ENCODE results near the gene DOCK4.

Gene DOCK4

GRCh38 chr7:112160130-112160770, 45.9 kb downstream of the DOCK4 start:
- H3K27ac Mint-ChIP-seq (ENCODE audit: low read depth): no peak overlapping the region
- no peaks in the 10 kb centered on the region for H3K4me1 Mint-ChIP-seq
- peaks cover 40% of the 10 kb centered on the region for H3K27me3 Mint-ChIP-seq
- no peaks in the 10 kb centered on the region for H3K9me3 Mint-ChIP-seq
- no peaks in the 10 kb centered on the region for H3K36me3 Mint-ChIP-seq (ENCODE audit: insufficient read depth)
- H3K4me3 Mint-ChIP-seq: no peak overlapping the region
- no peak for DNase-seq (ENCODE audit: low spot score in 2 of 2)
- ATAC-seq (replicated peaks; ENCODE audit: extremely low read depth, poor library complexity, severe bottlenecking): no peak

GRCh38 chr7:112159351-112159750, 46.8 kb downstream of the DOCK4 start:
- Mint-ChIP-seq H3K27me3 (peaks cover 49% of the 10 kb centered on the region), H3K4me3 (no peak overlapping the region), H3K36me3 (ENCODE audit: insufficient read depth) (no peaks in the 10 kb centered on the region), H3K27ac (ENCODE audit: low read depth) (no peak overlapping the region), H3K4me1 (no peaks in the 10 kb centered on the region), H3K9me3 (no peaks in the 10 kb centered on the region)
- no peak for ATAC-seq (replicated peaks; ENCODE audit: extremely low read depth, poor library complexity, severe bottlenecking)
- no peak for DNase-seq (ENCODE audit: low spot score in 2 of 2)

GRCh38 chr7:112157072-112157471, 49.1 kb downstream of the DOCK4 start:
- no peaks in the 10 kb centered on the region for H3K9me3 Mint-ChIP-seq
- H3K4me1 Mint-ChIP-seq: no peaks in the 10 kb centered on the region
- H3K27ac Mint-ChIP-seq (ENCODE audit: low read depth): no peak overlapping the region
- H3K27me3 Mint-ChIP-seq: peaks cover 44% of the 10 kb centered on the region
- DNase-seq (ENCODE audit: low spot score in 2 of 2) (no peak), ATAC-seq (replicated peaks; ENCODE audit: extremely low read depth, poor library complexity, severe bottlenecking) (no peak)
- H3K36me3 Mint-ChIP-seq (ENCODE audit: insufficient read depth): no peaks in the 10 kb centered on the region
- H3K4me3 Mint-ChIP-seq: no peak overlapping the region

- DNase-seq (ENCODE audit: low spot score in 2 of 2) (no peak), ATAC-seq (replicated peaks; ENCODE audit: extremely low read depth, poor library complexity, severe bottlenecking) (no peak)
- Mint-ChIP-seq H3K27ac (ENCODE audit: low read depth) (no peak overlapping the region), H3K4me1 (no peaks in the 10 kb centered on the region), H3K4me3 (no peak overlapping the region), H3K9me3 (no peaks in the 10 kb centered on the region), H3K36me3 (ENCODE audit: insufficient read depth) (no peaks in the 10 kb centered on the region), H3K27me3 (peaks cover 50% of the 10 kb centered on the region)
Observed at GRCh38 chr7:112156412-112156811, 49.8 kb downstream of the DOCK4 start.

GRCh38 chr7:112154690-112155089, 51.5 kb downstream of the DOCK4 start:
- no peak for ATAC-seq (replicated peaks; ENCODE audit: extremely low read depth, poor library complexity, severe bottlenecking)
- Mint-ChIP-seq H3K4me3 (no peak overlapping the region), H3K36me3 (ENCODE audit: insufficient read depth) (no peaks in the 10 kb centered on the region), H3K4me1 (no peaks in the 10 kb centered on the region), H3K9me3 (no peaks in the 10 kb centered on the region), H3K27ac (ENCODE audit: low read depth) (no peak overlapping the region), H3K27me3 (peaks cover 62% of the 10 kb centered on the region)
- DNase-seq (ENCODE audit: low spot score in 2 of 2): no peak

GRCh38 chr7:112152186-112152585, 54.0 kb downstream of the DOCK4 start:
- ATAC-seq (replicated peaks; ENCODE audit: extremely low read depth, poor library complexity, severe bottlenecking): no peak

GRCh38 chr7:112150823-112151641, 55.2 kb downstream of the DOCK4 start:
- H3K9me3 Mint-ChIP-seq: no peaks in the 10 kb centered on the region
- DNase-seq (ENCODE audit: low spot score in 2 of 2) (no peak), ATAC-seq (replicated peaks; ENCODE audit: extremely low read depth, poor library complexity, severe bottlenecking) (no peak)
- no peaks in the 10 kb centered on the region for H3K4me1 Mint-ChIP-seq
- peaks cover 72% of the 10 kb centered on the region for H3K27me3 Mint-ChIP-seq
- H3K4me3 Mint-ChIP-seq: no peak overlapping the region
- H3K36me3 Mint-ChIP-seq (ENCODE audit: insufficient read depth): no peaks in the 10 kb centered on the region
- H3K27ac Mint-ChIP-seq (ENCODE audit: low read depth): no peak overlapping the region

More at GRCh38 chr7:112152186-112152585, 54.0 kb downstream of the DOCK4 start:
- H3K27ac Mint-ChIP-seq (ENCODE audit: low read depth): no peak overlapping the region
- H3K27me3 Mint-ChIP-seq: peaks cover 77% of the 10 kb centered on the region
- no peaks in the 10 kb centered on the region for H3K9me3 Mint-ChIP-seq
- H3K4me3 Mint-ChIP-seq: no peak overlapping the region
- DNase-seq (ENCODE audit: low spot score in 2 of 2): no peak
- no peaks in the 10 kb centered on the region for H3K36me3 Mint-ChIP-seq (ENCODE audit: insufficient read depth)
- H3K4me1 Mint-ChIP-seq: no peaks in the 10 kb centered on the region

GRCh38 chr7:112149734-112150133, 56.5 kb downstream of the DOCK4 start:
- ATAC-seq (replicated peaks; ENCODE audit: extremely low read depth, poor library complexity, severe bottlenecking): no peak
- peaks cover 69% of the 10 kb centered on the region for H3K27me3 Mint-ChIP-seq
- H3K27ac Mint-ChIP-seq (ENCODE audit: low read depth): no peak overlapping the region
- H3K9me3 Mint-ChIP-seq: no peaks in the 10 kb centered on the region
- no peak overlapping the region for H3K4me3 Mint-ChIP-seq
- H3K4me1 Mint-ChIP-seq: no peaks in the 10 kb centered on the region
- no peak for DNase-seq (ENCODE audit: low spot score in 2 of 2)
- H3K36me3 Mint-ChIP-seq (ENCODE audit: insufficient read depth): no peaks in the 10 kb centered on the region

- Mint-ChIP-seq H3K27ac (ENCODE audit: low read depth) (no peak overlapping the region), H3K9me3 (no peaks in the 10 kb centered on the region), H3K27me3 (peaks cover 76% of the 10 kb centered on the region), H3K4me3 (no peak overlapping the region), H3K4me1 (no peaks in the 10 kb centered on the region), H3K36me3 (ENCODE audit: insufficient read depth) (no peaks in the 10 kb centered on the region)
- ATAC-seq (replicated peaks; ENCODE audit: extremely low read depth, poor library complexity, severe bottlenecking): no peak
- DNase-seq (ENCODE audit: low spot score in 2 of 2): no peak
Observed at GRCh38 chr7:112147793-112148361, 58.3 kb downstream of the DOCK4 start.

- Mint-ChIP-seq H3K9me3 (no peaks in the 10 kb centered on the region), H3K36me3 (ENCODE audit: insufficient read depth) (no peaks in the 10 kb centered on the region)
- no peak for ATAC-seq (replicated peaks; ENCODE audit: extremely low read depth, poor library complexity, severe bottlenecking)
Observed at GRCh38 chr7:112145206-112145605, 61.0 kb downstream of the DOCK4 start.

GRCh38 chr7:112144284-112145059, 61.7 kb downstream of the DOCK4 start:
- H3K4me1 Mint-ChIP-seq: no peaks in the 10 kb centered on the region
- no peaks in the 10 kb centered on the region for H3K9me3 Mint-ChIP-seq
- H3K27me3 Mint-ChIP-seq: peaks cover 49% of the 10 kb centered on the region
- no peak overlapping the region for H3K27ac Mint-ChIP-seq (ENCODE audit: low read depth)
- DNase-seq (ENCODE audit: low spot score in 2 of 2): no peak
- H3K36me3 Mint-ChIP-seq (ENCODE audit: insufficient read depth): no peaks in the 10 kb centered on the region
- H3K4me3 Mint-ChIP-seq: no peak overlapping the region
- no peak for ATAC-seq (replicated peaks; ENCODE audit: extremely low read depth, poor library complexity, severe bottlenecking)

More at GRCh38 chr7:112145206-112145605, 61.0 kb downstream of the DOCK4 start:
- no peak overlapping the region for H3K4me3 Mint-ChIP-seq
- peaks cover 56% of the 10 kb centered on the region for H3K27me3 Mint-ChIP-seq
- H3K4me1 Mint-ChIP-seq: no peaks in the 10 kb centered on the region
- DNase-seq (ENCODE audit: low spot score in 2 of 2): no peak
- H3K27ac Mint-ChIP-seq (ENCODE audit: low read depth): no peak overlapping the region

GRCh38 chr7:112143582-112143981, 62.6 kb downstream of the DOCK4 start:
- Mint-ChIP-seq H3K9me3 (no peaks in the 10 kb centered on the region), H3K4me3 (no peak overlapping the region), H3K36me3 (ENCODE audit: insufficient read depth) (no peaks in the 10 kb centered on the region), H3K4me1 (no peaks in the 10 kb centered on the region), H3K27ac (ENCODE audit: low read depth) (no peak overlapping the region), H3K27me3 (peaks cover 40% of the 10 kb centered on the region)
- DNase-seq (ENCODE audit: low spot score in 2 of 2) (no peak), ATAC-seq (replicated peaks; ENCODE audit: extremely low read depth, poor library complexity, severe bottlenecking) (no peak)
